ENCODE results near the gene DKK3.

Gene DKK3

GRCh38 chr11:11935536-11935935, 72.9 kb downstream of the DKK3 start:
- no peak for DNase-seq

GRCh38 chr11:11931461-11932055, 76.9 kb downstream of the DKK3 start:
- DNase-seq = peak; percentile 74

GRCh38 chr11:11929920-11930319, 78.5 kb downstream of the DKK3 start:
- DNase-seq = no peak

- DNase-seq = no peak
Measured at GRCh38 chr11:11923828-11924227, 84.6 kb downstream of the DKK3 start.

GRCh38 chr11:11916981-11917399, 91.4 kb downstream of the DKK3 start:
- DNase-seq = no peak

- DNase-seq = no peak
Measured at GRCh38 chr11:11915625-11916024, 92.8 kb downstream of the DKK3 start.

- no peak for DNase-seq
Measured at GRCh38 chr11:11913395-11913794, 95.0 kb downstream of the DKK3 start.

Measured in hematopoietic multipotent progenitor cell treated with erythropoietin and hydrocortisone succinate and interleukin-3 and kit ligand, for 8 days (in vitro differentiated cells).